Measurements from ENCODE around the gene STAG3.

DNA sequence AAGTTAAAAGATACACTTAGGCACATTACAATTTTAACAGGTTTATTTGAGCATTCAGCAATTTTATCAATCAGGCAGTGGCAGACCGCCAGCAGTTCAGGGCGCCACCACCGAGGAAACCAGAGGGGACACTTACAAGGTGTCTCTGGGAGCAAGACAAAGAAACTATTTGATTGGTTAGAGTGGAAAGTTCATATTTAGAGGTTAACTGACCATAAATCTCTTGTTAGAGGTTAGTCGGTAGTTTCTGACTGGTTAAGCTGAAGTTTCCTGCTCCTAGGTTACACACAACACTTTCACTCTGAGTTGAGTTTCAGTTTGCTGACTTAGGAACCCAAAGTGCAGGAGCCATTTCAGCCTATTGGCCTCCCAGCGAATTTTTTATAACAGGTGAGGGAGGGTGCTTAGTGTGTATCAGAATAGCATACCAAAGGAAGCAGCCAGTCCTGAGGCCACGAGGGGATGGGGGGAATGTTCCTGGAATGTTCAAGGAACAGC lies 31.2 kb downstream of the STAG3 start:
- TF ChIP-seq, protein P1, sequence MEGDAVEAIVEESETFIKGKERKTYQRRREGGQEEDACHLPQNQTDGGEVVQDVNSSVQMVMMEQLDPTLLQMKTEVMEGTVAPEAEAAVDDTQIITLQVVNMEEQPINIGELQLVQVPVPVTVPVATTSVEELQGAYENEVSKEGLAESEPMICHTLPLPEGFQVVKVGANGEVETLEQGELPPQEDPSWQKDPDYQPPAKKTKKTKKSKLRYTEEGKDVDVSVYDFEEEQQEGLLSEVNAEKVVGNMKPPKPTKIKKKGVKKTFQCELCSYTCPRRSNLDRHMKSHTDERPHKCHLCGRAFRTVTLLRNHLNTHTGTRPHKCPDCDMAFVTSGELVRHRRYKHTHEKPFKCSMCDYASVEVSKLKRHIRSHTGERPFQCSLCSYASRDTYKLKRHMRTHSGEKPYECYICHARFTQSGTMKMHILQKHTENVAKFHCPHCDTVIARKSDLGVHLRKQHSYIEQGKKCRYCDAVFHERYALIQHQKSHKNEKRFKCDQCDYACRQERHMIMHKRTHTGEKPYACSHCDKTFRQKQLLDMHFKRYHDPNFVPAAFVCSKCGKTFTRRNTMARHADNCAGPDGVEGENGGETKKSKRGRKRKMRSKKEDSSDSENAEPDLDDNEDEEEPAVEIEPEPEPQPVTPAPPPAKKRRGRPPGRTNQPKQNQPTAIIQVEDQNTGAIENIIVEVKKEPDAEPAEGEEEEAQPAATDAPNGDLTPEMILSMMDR (IDR thresholded peaks at IDR 0.05) = peak in 1 of 4 donors; percentile 2
- TF ChIP-seq POLR2A (IDR thresholded peaks at IDR 0.05) = no peak
